ENCODE measurements around the gene NRSN2.
"Not testable (repeated sequence)": the region's sequence is repeated elsewhere in the genome, so short reads cannot be mapped to it uniquely, and the experiment has no call there.

Gene NRSN2

DNA sequence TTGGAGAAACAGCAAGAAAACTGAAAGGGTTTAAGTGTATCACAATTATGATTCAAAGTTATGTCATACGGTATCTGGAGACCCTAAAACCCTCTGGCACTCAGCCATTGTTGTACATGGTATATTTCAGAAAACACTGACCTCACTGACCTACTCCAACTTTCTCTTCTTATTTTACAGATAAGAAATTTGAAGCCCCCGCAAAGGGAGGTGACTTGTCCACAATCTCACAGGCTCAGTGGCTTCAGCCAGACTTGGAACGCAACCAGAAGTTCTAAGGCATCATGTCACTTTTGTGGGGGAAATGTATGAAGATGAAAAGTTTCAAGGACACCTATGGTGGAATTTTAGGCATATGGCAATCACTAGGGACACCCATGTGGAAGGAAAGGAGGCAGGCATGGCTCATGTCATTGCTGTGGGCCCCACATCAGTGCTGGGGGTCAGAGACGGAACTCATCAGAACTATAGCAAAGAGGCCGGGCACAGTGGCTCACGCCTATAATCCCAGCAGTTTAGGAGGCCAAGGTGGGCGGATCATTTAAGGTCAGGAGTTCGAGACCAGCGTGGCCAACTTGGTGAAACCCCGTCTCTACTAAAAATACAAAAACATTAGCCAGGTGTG lies 28.5 kb downstream of the NRSN2 start:
- no peak for FAIRE-seq

DNA sequence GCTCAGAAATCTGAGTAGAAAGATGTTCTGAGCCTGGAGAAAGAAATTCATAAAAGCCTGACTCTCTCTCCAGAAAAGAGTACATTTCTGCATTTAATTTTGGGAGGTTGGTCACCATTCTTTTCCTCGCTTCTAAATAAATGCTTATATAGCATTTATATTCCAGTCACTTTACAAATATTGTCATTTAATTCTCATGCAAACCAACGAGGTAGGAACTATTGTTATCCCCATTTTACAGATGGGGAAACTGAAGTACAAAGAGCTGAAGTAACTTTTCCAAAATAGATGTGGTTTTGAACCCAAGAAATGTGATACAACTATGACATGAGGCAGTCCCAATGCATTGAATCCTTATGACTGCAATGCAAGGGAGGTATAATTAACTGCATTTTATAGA lies 29.2 kb downstream of the NRSN2 start:
- FAIRE-seq = no peak

DNA sequence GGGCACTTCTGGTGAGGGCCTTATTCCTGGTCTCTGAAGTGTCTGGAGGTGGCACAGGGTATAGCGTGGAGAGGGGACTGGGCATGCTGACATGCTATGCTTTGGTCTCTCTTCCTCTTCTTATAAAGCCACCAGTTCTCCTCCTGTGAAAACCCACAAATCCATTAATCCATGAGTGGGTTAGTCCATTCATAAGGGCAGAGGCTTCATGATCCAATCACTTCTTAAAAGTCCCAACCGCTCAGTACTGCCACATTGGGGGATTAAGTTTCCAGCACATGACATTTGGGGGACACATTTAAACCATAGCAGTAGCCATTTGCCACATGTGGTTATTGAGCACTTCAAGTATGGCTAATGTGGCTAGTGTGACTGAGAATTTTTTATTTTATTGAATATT lies 29.8 kb downstream of the NRSN2 start:
- no peak for FAIRE-seq

DNA sequence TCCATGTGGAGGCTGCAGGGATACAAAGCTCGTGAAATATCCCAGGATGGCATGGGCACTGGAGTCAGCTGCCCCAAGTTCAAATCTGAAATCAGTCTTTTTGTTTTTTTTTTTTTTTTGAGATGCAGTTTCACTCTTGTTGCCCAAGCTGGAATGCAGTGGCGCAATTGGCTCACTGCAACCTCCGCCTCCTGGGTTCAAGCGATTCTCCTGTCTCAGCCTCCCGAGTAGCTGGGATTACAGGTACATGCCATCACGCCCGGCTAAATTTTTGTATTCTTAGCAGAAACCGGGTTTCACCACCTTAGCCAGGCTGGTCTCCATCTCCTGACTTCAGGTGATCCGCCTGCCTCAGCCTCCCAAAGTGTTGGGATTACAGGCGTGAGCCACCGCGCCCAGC lies 30.7 kb downstream of the NRSN2 start:
- not testable (repeated sequence) for FAIRE-seq

DNA sequence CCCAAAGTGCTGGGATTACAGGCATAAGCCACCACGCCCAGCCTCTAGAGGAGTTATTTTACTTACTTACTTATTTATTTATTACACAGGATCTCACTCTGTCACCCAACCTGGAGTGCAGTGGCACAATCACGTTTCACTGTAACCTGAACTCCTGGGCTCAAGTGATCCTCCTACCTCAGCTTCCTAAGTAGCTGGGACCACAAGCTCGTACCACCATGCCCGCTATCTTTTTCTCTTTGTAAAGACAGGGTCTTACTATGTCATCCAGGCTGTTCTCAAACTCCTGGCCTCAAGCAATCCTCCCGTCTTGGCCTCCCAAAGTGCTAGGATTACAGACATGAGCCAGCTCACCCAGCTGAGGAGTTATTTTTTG lies 32.0 kb downstream of the NRSN2 start:
- FAIRE-seq = no peak

DNA sequence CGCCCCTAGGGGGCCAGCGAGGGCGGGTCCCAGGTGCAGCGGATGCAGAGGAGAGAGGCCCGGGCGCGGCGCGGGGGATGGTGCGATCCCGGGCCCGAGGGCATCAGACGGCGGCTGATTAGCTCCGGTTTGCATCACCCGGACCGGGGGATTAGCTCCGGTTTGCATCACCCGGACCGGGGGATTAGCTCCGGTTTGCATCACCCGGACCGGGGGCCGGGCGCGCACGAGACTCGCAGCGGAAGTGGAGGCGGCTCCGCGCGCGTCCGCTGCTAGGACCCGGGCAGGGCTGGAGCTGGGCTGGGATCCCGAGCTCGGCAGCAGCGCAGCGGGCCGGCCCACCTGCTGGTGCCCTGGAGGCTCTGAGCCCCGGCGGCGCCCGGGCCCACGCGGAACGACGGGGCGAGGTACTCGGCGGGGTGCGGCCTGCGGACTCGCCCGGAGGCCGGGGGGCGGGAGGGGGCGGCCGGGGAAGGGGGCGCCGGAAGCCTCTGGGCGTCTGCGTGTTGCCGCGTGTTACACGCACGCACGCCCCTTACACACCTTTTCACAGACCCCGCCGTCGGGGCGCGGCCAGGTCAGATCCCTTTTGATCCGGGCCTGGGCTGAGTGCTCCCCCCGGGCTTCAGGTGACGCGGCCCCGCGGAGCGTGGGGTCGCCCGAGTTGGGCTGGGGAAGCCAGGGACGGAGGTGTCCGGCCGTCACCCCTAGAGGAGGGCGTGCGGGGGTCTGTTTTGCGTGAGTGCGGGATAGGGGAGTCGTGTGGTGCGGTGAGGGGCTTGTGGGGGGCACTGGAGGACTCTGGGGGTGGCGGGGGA lies 34.1 kb downstream of the NRSN2 start:
- no peak for FAIRE-seq

DNA sequence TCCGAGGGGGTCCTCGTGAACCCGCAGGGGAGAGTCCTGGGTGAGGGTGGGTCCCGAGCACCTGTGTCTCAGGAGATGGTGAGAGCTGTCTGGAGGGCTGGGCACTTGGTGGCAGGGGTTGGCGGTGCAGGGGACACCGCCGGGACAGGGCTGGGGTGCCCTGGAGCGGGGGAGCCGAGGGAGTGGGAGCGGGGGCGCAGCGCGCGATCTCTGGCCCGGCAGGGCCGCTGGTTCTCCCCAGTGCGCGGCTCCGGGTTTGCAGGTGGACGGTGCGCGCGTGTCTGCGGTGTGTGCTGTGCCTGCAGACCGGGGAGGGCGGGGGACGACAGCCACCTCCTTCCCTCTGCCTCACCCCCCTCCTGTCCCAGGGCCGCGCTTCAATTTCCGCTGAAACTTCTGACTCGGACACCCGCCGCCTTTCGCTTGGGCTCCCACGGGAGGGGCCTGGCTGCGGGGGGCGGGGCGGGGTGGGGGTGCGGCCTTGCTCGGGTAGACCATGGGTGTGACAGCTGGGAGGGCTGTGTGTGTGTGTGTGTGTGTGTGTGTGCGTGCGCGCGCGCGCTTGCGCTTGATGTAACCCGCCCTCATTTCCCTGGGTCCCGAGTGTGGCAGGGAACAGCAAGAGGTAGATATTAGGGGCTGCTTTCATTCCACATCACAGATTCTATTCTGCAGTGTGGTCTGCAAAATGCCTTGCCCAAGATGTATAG lies 34.8 kb downstream of the NRSN2 start:
- no peak for FAIRE-seq

DNA sequence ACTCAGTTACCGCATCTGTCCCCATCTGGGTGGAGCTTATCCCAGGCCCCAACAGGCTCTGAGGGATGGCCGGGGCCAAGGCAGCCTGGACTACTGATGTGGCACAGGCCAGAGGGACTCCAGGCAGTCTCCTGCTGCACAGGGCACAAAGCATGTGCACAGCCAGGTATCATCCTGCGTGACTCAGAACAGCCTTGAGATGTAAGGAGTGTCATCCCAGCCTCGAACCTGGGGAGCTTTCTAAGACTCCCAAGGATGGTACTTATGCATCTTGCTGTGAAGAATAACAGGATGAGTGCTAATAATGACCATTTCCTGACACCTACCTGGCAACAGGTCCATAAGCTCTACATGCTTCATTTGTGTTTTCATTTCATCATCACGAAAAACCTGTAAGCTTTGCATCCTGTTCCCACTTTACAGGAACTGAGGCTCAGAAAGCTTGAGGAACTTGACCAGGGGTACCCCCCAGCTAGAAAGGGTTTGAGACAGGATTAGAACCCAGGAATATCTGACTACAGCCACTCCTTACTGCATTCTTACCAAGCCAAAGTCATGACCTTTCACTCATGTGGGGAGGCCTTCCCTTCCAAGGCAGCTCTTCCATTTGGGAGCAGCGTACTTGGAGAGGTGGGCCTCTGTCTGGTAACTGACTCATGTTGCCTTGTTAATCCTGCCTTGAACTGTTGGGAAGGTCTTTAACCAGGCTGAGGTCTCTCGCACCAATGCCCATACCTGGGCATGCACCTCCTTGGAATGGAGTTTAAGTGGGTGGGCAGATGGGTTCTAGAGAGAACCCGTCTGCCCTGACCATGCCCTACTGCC lies 35.6 kb downstream of the NRSN2 start:
- no peak for FAIRE-seq

DNA sequence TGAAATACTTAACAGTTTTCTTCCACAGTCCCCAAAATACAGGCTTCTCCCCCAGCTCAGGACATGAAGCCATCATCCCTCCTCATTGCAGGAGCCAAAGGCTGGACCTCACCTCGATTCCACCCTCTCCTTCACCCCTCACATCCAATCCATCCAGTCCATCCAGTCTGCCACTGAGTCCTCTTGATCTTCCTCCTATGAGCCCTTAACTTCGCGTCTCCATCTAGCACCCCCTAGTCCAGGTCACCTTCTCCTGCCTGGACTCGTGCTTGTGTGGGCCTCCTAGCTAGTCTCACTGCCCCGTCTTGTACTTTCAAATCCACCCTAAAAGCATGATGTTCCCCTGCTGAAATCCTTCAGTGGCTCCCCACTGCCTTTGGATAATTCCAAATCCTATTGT lies 37.0 kb downstream of the NRSN2 start:
- FAIRE-seq = no peak

DNA sequence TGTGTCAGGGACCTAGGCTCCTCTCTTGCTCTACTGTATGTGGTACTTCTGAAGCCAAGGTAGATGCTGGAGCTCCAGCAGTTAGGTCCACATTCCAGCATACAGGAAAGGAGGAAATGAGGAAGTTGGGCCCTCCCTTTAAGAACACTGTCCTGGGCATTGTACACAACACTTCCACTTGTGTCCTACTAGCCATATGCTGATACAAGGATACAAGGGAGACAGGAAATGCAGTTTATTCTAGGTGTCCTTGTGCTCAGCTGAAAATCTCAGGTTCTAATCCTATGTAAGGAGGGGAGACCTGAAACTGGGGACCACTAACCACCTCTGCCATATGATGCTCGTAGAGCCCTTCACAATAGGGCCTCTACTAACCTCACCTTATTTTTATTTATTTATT lies 37.8 kb downstream of the NRSN2 start:
- FAIRE-seq = no peak

DNA sequence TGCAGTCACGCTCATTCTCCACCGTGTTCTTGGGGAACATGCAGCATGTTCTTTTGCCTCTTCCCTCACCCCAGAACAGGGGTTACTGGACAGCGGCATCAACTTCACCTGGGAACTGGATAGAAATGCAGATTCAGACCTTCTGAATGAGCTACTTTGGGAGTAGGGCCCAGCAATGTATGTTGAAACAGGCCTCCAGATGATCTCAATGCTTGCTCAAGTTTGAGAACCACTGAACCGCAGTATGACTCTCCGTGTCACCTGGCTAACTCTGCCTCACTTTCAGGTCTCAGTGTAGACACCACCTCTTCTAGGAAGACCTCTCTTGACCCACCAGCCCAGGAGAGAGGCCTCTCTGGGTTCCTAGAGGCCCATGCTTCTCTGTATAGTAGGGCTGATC lies 38.5 kb downstream of the NRSN2 start:
- no peak for FAIRE-seq

DNA sequence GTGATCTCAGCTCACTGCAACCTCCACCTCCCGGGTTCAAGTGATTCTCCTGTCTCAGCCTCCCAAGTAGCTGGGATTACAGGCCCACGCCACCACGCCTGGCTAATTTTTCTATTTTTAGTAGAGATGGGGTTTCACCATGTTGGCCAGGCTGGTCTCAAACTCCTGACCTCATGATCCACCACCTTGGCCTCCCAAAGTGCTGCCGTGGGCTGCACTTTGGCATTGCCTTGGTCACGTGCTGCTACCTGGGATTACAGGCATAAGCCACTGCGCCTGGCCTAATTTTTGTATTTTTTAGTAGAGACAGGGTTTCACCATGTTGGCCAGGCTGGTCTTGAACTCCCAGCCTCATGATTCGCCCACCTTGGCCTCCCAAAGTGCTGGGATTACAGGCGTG lies 39.7 kb downstream of the NRSN2 start:
- not testable (repeated sequence) for FAIRE-seq

DNA sequence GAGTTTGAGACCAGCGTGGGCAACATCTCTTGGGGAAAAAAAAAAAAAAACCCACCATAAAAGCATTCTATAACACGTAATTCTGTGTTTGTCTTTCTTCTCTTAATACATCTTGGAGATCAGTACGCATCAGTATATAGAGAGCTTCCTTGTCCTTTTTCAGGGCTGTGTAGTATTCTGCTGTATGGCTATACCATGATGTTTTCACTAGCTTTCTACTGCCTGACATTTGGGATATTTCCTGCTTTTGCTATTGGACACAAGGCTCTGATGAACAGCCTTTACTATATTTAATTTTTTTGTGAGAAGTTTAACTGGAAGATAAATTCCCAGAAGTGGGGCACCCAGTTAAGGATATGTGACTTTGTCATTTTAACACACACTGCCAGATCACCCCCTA lies 40.6 kb downstream of the NRSN2 start:
- no peak for FAIRE-seq

DNA sequence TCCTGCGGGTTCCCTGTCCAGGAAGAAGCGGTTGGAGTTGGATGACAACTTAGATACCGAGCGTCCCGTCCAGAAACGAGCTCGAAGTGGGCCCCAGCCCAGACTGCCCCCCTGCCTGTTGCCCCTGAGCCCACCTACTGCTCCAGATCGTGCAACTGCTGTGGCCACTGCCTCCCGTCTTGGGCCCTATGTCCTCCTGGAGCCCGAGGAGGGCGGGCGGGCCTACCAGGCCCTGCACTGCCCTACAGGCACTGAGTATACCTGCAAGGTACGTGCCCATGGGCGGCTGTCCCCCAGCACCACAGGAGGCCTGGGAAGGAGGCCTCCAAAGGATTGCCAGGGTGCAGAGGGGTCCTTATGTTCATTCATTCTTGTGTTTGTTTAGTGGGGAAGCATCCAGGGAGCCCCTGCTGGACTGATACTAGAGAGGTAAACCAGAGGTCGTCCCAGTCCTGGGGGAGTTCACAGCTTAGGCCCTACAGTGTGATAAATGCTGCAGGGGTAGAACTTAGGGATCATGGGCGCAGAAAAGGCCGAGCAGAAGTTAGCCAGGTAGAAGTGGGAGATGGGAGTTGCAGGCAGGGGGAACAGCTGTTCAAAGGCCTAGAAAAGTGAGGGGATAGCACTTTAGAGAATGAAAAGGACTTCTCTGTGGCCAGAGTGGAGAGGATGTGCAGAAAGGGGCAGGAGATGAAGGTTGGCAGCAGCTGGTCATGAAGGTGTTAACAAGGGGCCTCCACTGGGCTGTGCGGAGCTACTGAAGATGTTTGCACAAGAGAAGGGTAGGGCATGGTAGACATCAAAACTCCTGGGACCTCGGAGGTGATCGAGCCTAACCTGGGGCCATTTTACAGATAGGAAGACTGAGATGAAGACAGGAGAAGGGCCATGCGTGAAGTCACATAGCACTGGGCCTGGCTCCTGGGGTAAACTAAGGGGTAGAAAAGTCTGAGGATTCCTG lies 41.4 kb downstream of the NRSN2 start:
- no peak for FAIRE-seq

DNA sequence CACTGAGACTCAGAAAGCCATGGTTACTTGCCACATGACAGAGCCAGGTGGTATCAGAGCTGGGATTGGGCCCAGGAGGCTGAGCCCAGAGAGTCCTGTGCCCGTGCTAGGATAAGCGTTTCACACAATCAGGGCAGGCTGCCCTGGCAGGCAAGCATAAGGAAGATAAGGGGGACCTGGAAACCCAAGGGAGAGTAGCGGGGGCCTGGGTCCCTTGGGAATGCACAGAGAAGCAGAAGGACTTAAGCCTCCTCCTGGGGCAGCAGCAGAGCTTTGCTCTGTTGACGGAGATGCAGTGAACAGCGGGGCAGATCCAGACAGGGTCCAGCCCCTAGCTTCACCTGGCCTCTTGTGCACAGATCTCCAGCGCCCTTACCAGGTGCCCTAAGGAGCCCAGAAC lies 42.3 kb downstream of the NRSN2 start:
- no peak for FAIRE-seq

DNA sequence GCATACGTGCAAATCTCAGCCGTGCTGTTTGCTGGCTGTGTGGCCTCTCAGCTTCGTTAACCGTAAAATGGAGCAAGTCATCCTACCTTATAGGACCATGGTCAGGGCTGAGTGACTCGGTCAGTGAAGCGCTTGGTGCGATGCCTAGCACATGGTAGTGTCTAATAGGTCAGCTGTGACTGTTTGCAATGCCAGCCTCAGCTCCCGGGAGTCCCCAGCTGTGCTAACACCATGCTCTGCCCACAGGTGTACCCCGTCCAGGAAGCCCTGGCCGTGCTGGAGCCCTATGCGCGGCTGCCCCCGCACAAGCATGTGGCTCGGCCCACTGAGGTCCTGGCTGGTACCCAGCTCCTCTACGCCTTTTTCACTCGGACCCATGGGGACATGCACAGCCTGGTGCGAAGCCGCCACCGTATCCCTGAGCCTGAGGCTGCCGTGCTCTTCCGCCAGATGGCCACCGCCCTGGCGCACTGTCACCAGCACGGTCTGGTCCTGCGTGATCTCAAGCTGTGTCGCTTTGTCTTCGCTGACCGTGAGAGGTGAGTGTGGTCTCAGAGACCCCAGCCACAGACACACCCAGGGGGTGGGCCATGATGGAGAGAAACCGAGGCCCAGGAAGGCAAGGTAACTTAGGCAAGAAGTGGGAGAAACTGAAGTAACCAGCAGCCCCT lies 44.3 kb downstream of the NRSN2 start:
- FAIRE-seq = no peak

DNA sequence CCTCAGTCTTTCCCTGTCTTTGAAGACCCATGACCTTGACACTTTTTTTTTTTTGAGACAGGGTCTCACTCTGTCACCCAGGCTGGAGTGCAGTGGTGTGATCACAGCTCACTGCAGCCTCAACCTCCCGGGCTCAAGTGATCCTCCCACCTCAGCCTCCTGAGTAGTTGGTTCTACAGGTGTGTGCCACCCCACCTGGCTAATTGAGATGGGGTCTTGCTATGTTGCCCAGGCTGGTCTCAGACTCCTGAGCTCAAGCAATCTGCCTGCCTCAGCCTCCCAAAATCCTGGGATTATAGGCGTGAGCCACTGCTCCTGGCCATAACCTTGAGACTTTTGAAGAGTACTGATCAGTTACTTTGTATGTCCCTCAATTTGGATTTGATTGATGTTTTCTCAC lies 46.4 kb downstream of the NRSN2 start:
- not testable (repeated sequence) for FAIRE-seq

DNA sequence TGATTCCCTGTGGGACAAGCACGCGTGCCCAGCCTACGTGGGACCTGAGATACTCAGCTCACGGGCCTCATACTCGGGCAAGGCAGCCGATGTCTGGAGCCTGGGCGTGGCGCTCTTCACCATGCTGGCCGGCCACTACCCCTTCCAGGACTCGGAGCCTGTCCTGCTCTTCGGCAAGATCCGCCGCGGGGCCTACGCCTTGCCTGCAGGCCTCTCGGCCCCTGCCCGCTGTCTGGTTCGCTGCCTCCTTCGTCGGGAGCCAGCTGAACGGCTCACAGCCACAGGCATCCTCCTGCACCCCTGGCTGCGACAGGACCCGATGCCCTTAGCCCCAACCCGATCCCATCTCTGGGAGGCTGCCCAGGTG lies 49.3 kb downstream of the NRSN2 start:
- no peak for FAIRE-seq

DNA sequence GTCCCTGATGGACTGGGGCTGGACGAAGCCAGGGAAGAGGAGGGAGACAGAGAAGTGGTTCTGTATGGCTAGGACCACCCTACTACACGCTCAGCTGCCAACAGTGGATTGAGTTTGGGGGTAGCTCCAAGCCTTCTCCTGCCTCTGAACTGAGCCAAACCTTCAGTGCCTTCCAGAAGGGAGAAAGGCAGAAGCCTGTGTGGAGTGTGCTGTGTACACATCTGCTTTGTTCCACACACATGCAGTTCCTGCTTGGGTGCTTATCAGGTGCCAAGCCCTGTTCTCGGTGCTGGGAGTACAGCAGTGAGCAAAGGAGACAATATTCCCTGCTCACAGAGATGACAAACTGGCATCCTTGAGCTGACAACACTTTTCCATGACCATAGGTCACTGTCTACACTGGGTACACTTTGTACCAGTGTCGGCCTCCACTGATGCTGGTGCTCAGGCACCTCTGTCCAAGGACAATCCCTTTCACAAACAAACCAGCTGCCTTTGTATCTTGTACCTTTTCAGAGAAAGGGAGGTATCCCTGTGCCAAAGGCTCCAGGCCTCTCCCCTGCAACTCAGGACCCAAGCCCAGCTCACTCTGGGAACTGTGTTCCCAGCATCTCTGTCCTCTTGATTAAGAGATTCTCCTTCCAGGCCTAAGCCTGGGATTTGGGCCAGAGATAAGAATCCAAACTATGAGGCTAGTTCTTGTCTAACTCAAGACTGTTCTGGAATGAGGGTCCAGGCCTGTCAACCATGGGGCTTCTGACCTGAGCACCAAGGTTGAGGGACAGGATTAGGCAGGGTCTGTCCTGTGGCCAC lies 49.9 kb downstream of the NRSN2 start:
- no peak for FAIRE-seq

DNA sequence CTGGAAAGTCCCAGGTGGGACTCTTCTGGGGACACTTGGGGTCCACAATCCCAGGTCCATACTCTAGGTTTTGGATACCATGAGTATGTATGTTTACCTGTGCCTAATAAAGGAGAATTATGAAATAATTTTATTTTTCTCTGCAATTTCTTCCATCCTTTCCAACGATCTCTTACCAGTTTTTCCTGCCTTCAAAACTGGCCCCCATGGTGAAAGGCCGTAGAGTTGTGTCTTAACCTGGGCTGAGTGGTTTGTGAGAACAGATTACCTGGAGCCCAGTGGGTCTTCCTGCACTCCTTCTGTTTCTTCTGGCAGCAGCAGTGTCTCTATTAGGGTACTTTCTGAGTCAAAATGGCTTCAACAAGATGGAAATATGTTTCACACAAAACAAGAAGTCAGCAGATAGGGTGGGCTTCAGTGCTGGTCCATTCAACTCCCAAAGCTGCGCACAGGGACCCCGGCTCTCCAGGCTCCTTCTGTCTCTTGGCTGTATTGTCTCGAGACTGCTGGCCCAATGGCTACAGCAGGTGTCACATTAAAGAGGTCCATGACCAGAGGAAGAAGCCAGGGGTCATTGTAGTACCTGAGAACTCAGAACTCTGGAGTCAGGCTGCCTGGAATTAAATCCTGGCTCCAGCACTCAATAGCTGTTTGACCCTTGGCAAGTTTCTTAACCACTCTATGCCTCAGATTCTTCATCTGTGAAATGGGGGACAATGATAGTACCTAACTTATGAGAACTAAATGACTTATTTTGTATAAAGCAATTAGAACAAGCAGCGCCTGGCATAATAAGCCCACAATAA lies 50.7 kb downstream of the NRSN2 start:
- FAIRE-seq = no peak
